ENCODE measurements around the gene AOPEP. TPM values are rescaled to one million over a fixed set of nuclear protein-coding genes. Genes with fewer than 3 reads are reported as not detected.

The AOPEP gene
- total and polyA plus RNA-seq, 2 of the 13 experiments (the other 11 are each of a cell fraction or from before 2014, with no cell fraction given), result 22.2 to 41.6 TPM

DNA sequence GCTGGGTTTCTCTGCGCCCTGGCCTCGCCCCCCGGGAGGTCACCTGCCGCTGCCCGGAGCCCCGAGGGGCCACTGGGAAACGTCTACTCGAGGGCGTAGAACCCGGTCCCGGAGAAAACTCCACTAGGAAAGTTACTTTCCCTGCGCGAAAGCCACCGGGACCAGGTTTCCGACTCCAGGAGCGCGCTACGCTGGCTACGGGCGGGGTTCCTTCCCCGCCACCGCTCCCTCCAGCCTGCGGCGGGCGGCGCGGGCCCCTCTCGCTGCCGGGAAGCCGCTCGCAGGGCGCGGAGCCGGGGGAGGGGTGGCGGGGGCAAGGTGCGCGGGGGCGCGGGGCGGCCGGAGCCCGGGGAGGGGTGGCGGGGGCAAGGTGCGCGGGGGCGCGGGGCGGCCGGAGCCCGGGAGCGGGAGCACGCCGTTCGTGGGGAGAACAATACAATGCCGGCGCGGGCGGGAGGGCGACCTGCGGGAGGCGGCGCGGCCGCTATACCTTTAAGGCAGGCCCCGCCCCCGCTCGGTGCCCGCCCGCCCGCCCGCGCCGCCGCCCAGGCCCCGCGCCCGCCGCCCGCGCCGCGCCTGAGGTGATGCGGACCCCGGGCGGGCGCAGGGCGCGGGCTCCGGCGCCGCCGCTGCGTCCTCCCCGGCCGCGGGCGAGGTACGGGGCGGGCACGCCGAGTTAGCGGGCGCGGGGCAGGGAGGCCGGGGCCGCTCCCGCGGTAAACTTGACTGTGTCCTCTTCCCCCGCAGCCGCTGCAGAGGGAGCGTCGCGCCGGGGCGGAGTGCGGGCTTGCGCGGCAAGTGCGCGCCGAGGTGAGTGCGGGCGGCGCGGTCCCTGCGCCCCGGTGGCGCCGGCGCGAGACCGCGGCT lies 278.1 kb downstream of the AOPEP start (continued):
- TF ChIP-seq HNRNPL (IDR thresholded peaks at IDR 0.05; ENCODE audit: low read depth, low read length) (0 out of 2 replicates have a peak, but pooled peaks have one; percentile 38), TCF12 (IDR thresholded peaks at IDR 0.05) (no peak), TCF12 (CRISPR knock-in tag; IDR thresholded peaks at IDR 0.05) (no peak), NCOA2 (CRISPR knock-in tag; IDR thresholded peaks at IDR 0.05) (no peak), YEATS2 (CRISPR knock-in tag; IDR thresholded peaks at IDR 0.05; ENCODE audit: borderline replicate concordance) (no peak), MED8 (CRISPR knock-in tag; IDR thresholded peaks at IDR 0.05; ENCODE audit: insufficient replicate concordance) (peak; percentile 19), HNRNPUL1 (IDR thresholded peaks at IDR 0.05; ENCODE audit: low read depth, low read length) (no peak), SRSF9 (IDR thresholded peaks at IDR 0.05; ENCODE audit: borderline replicate concordance, insufficient read depth, low read depth, low read length, poor library complexity, severe bottlenecking) (no peak), ZNF841 (CRISPR knock-in tag; IDR thresholded peaks at IDR 0.05; ENCODE audit: borderline replicate concordance) (no peak), ZEB1 (IDR thresholded peaks at IDR 0.05; ENCODE audit: insufficient replicate concordance, low read depth) (peak; percentile 33), RORA (CRISPR knock-in tag; IDR thresholded peaks at IDR 0.05) (no peak), ZNF205 (CRISPR knock-in tag; IDR thresholded peaks at IDR 0.05) (no peak), RBFOX2 (IDR thresholded peaks at IDR 0.05; ENCODE audit: low read depth, low read length) (peak; percentile 85), IKZF1 (IDR thresholded peaks at IDR 0.05) (no peak), MEIS1 (CRISPR knock-in tag; IDR thresholded peaks at IDR 0.05; ENCODE audit: borderline replicate concordance) (no peak), RFX1 (IDR thresholded peaks at IDR 0.05) (no peak)
- TF ChIP-seq, protein P1, sequence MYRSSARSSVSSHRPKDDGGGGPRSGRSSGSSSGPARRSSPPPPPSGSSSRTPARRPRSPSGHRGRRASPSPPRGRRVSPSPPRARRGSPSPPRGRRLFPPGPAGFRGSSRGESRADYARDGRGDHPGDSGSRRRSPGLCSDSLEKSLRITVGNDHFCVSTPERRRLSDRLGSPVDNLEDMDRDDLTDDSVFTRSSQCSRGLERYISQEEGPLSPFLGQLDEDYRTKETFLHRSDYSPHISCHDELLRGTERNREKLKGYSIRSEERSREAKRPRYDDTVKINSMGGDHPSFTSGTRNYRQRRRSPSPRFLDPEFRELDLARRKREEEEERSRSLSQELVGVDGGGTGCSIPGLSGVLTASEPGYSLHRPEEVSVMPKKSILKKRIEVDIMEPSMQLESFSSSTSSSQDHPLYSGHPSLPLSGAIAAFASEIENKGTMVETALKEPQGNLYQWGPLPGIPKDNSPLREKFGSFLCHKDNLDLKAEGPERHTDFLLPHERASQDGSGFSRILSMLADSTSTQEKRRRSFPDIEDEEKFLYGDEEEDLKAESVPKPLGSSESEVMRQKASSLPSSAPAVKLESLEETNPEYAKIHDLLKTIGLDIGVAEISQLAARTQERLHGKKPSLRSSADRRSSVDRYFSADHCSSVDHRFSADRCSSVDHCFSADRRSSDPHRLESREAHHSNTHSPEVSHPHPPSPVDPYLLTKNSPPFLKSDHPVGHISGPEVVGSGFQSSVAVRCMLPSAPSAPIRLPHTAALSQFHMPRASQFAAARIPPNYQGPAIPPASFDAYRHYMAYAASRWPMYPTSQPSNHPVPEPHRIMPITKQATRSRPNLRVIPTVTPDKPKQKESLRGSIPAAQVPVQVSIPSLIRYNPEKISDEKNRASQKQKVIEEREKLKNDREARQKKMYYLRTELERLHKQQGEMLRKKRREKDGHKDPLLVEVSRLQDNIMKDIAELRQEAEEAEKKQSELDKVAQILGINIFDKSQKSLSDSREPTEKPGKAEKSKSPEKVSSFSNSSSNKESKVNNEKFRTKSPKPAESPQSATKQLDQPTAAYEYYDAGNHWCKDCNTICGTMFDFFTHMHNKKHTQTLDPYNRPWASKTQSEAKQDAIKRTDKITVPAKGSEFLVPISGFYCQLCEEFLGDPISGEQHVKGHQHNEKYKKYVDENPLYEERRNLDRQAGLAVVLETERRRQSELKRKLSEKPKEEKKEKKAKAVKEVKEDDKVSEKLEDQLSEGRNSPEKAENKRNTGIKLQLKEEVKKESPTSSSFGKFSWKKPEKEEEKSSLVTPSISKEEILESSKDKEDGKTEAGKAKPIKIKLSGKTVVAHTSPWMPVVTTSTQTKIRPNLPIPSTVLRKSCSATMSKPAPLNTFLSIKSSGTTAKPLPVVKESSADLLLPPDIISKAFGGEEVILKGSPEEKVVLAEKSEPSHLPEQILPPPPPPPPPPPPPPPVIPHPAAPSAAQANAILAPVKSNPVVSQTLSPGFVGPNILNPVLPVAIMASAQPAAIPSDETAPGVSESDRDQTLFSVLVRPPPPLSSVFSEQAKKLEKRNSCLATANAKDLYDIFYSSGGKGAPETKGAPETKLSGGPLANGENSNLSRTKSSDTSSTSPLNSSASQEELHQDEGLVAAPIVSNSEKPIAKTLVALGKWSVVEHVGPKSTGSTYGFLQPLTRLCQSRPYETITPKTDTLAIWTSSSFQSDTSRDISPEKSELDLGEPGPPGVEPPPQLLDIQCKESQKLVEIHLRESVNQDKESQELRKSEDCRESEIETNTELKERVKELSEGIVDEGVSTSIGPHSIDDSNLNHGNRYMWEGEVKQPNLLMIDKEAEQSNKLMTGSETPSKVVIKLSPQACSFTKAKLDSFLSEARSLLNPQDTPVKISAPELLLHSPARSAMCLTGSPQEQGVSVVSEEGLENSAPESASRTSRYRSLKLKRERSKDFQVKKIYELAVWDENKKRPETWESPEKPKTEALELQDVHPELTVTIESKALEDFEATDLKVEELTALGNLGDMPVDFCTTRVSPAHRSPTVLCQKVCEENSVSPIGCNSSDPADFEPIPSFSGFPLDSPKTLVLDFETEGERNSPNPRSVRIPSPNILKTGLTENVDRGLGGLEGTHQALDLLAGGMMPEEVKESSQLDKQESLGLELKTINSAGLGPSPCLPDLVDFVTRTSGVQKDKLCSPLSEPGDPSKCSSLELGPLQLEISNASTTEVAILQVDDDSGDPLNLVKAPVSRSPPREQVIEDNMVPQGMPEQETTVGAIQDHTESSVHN (CRISPR knock-in tag; IDR thresholded peaks at IDR 0.05), result no peak
- TF ChIP-seq, protein P2, sequence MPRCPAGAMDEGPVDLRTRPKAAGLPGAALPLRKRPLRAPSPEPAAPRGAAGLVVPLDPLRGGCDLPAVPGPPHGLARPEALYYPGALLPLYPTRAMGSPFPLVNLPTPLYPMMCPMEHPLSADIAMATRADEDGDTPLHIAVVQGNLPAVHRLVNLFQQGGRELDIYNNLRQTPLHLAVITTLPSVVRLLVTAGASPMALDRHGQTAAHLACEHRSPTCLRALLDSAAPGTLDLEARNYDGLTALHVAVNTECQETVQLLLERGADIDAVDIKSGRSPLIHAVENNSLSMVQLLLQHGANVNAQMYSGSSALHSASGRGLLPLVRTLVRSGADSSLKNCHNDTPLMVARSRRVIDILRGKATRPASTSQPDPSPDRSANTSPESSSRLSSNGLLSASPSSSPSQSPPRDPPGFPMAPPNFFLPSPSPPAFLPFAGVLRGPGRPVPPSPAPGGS (CRISPR knock-in tag; IDR thresholded peaks at IDR 0.05), result no peak
- TF ChIP-seq, protein P3, sequence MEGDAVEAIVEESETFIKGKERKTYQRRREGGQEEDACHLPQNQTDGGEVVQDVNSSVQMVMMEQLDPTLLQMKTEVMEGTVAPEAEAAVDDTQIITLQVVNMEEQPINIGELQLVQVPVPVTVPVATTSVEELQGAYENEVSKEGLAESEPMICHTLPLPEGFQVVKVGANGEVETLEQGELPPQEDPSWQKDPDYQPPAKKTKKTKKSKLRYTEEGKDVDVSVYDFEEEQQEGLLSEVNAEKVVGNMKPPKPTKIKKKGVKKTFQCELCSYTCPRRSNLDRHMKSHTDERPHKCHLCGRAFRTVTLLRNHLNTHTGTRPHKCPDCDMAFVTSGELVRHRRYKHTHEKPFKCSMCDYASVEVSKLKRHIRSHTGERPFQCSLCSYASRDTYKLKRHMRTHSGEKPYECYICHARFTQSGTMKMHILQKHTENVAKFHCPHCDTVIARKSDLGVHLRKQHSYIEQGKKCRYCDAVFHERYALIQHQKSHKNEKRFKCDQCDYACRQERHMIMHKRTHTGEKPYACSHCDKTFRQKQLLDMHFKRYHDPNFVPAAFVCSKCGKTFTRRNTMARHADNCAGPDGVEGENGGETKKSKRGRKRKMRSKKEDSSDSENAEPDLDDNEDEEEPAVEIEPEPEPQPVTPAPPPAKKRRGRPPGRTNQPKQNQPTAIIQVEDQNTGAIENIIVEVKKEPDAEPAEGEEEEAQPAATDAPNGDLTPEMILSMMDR (CRISPR knock-in tag; IDR thresholded peaks at IDR 0.05), result no peak
